Measurements from ENCODE around the gene DHX8. TPM values are rescaled to one million over a fixed set of nuclear protein-coding genes. Genes with fewer than 3 reads are reported as not detected.

The DHX8 gene
- total and polyA plus RNA-seq, 2 of the 4 experiments (the other 2 are of a cell fraction): 21.8 to 50.0 TPM

- H2AFZ ChIP-seq (replicated peaks; ENCODE audit: low read length, poor library complexity): peak overlapping the region; percentile 70
- POLR2A ChIA-PET (ENCODE audit: unreplicated experiment): interaction anchor here (0.5 kb wide), 1 partner anchor 117 kb away, joined by 4 read pairs; no protein-coding TSS in a partner anchor
Observed at GRCh38 chr17:43477832-43478634, 5.7 kb upstream of the DHX8 start.

More at GRCh38 chr17:43477832-43478634, 5.7 kb upstream of the DHX8 start:
- Histone ChIP-seq H2AK5ac (ENCODE audit: low read depth, low read length) (no peak overlapping the region), H3K4me1 (ENCODE audit: control insufficient read depth, insufficient read depth, low read length) (no peaks in the 10 kb centered on the region), H4K91ac (ENCODE audit: insufficient read depth, low read depth, low read length) (no peak overlapping the region), H4K8ac (ENCODE audit: low read depth in 2 of 2, low read length in 2 of 2) (no peak overlapping the region; a peak in 1 of 4 replicates), H3K4me3 (ENCODE audit: insufficient read depth, low read depth, low read length) (no peak overlapping the region), H2BK15ac (ENCODE audit: low read depth, low read length) (no peak overlapping the region), H3K27me3 (ENCODE audit: control insufficient read depth, insufficient read depth, low read length) (no peaks in the 10 kb centered on the region), H3K36me3 (ENCODE audit: control insufficient read depth, insufficient read depth, low read length) (no peaks in the 10 kb centered on the region), H2AK9ac (replicated peaks; ENCODE audit: low read depth, low read length, poor library complexity) (no peak overlapping the region), H3K9me1 (ENCODE audit: insufficient read depth, low read length) (no peaks in the 10 kb centered on the region), H3K14ac (replicated peaks; ENCODE audit: low read depth, low read length) (peak overlapping the region; percentile 31; the same call in 1 of the 2 replicates), H3K4me2 (ENCODE audit: low read depth, low read length) (no peak overlapping the region), H3K79me1 (ENCODE audit: low read depth in 1 of 2, low read length in 2 of 2) (no peaks in the 10 kb centered on the region), H3K9me3 (ENCODE audit: control insufficient read depth, insufficient read depth, low read length) (no peaks in the 10 kb centered on the region), H3K18ac (ENCODE audit: low read depth, low read length) (no peak overlapping the region), H3K4ac (ENCODE audit: low read depth, low read length) (no peak overlapping the region), H4K20me1 (ENCODE audit: insufficient read depth, low read length) (no peaks in the 10 kb centered on the region), H2BK120ac (ENCODE audit: low read depth, low read length) (no peak overlapping the region), H3K23ac (ENCODE audit: low read depth, low read length) (no peak overlapping the region), H3K56ac (ENCODE audit: extremely low read depth, insufficient read depth, low read length) (no peak overlapping the region), H2BK5ac (ENCODE audit: low read depth, low read length, poor library complexity, severe bottlenecking) (no peak overlapping the region), H3K27ac (ENCODE audit: insufficient read depth, low read length) (no peak overlapping the region), H2BK20ac (ENCODE audit: low read depth, low read length) (no peak overlapping the region), H3K9ac (ENCODE audit: low read depth, low read length) (no peak overlapping the region), H4K5ac (ENCODE audit: low read depth, low read length) (no peak overlapping the region)
- no TSS peak for BruUV-seq (replicated peaks)
- TF ChIP-seq CEBPB (IDR thresholded peaks at IDR 0.05; ENCODE audit: low read depth, low read length) (no peak), NFE2L2 (IDR thresholded peaks at IDR 0.05; ENCODE audit: low read depth, low read length) (no peak), ELK1 (IDR thresholded peaks at IDR 0.05; ENCODE audit: borderline replicate concordance, low read depth, low read length) (no peak), FOS (IDR thresholded peaks at IDR 0.05; ENCODE audit: low read depth, low read length) (no peak), POLR2A (IDR thresholded peaks at IDR 0.05; ENCODE audit: low read depth, low read length) (no peak), RAD21 (IDR thresholded peaks at IDR 0.05; ENCODE audit: low read length) (no peak), SMC3 (IDR thresholded peaks at IDR 0.05; ENCODE audit: low read depth, low read length) (no peak), RCOR1 (IDR thresholded peaks at IDR 0.05; ENCODE audit: insufficient replicate concordance, low read length) (no peak), RFX5 (IDR thresholded peaks at IDR 0.05; ENCODE audit: low read depth, low read length) (no peak), MAFK (IDR thresholded peaks at IDR 0.05; ENCODE audit: low read depth, low read length) (no peak), CHD1 (IDR thresholded peaks at IDR 0.05; ENCODE audit: low read depth, low read length) (no peak), CTCF (conservative IDR thresholded peaks at IDR 0.05; ENCODE audit: low read depth, low read length) (no peak), MAZ (IDR thresholded peaks at IDR 0.05; ENCODE audit: borderline replicate concordance, low read depth, low read length) (no peak), MXI1 (IDR thresholded peaks at IDR 0.05; ENCODE audit: borderline replicate concordance, low read depth, low read length) (no peak), USF2 (IDR thresholded peaks at IDR 0.05; ENCODE audit: low read depth, low read length) (no peak)
- WGBS, 2 experiments (ENCODE audit: extremely low coverage in 2 of 2, insufficient read length in 1 of 2): 71% methylated on average over 2 of the region's 9 CpGs; no CpG with 5 or more reads in 1 of the 2 experiments
- DNase-seq: no peak
- CTCF ChIA-PET: no interaction called here
- ATAC-seq (ENCODE audit: low read depth): no peak
- dilution Hi-C loops (cut with HindIII; ENCODE audit: low sequenced_read_pairs, unreplicated experiment): no loop called here
- intact Hi-C loops (cut with micrococcal nuclease): loop anchor here (5.0 kb wide), 1 partner anchor 51 kb away; no protein-coding TSS in a partner anchor
- in situ Hi-C loops (cut with MboI; ENCODE audit: low sequenced_read_pairs): loop anchor here (25.0 kb wide), 1 partner anchor 291 kb away; no protein-coding TSS in a partner anchor
